SK-N-SH treated with all-trans-retinoic acid at 6 μM for 48 hours (cell line): Measurements from ENCODE around the gene UNG.

ENCODE experiments used
- ISL1 ChIP-seq: fragments of 250-450 bp; sonication (Bioruptor Pico); IDR thresholded peaks from 2 replicates; pipeline ENCODE4 v2.1.2; 2022; ENCODE audit warnings: mild to moderate bottlenecking, moderate library complexity
- PATZ1 ChIP-seq: fragments of 250-450 bp; sonication (Bioruptor Pico); IDR thresholded peaks from 2 replicates; pipeline ENCODE4 v1.8.0; 2020; ENCODE audit warnings: mild to moderate bottlenecking, moderate library complexity, borderline replicate concordance
- ZNF565 ChIP-seq: fragments of 450-650 bp; formaldehyde crosslinking; conservative IDR thresholded peaks from 2 replicates; pipeline ENCODE4 v1.5.0; 2020; ENCODE audit warnings: low read depth, mild to moderate bottlenecking, moderate library complexity
- ZNF8 ChIP-seq: fragments of 450-650 bp; formaldehyde crosslinking; IDR thresholded peaks from 2 replicates; pipeline ENCODE4 v1.5.0; 2020; ENCODE audit warnings: mild to moderate bottlenecking, moderate library complexity

- TF ChIP-seq PATZ1 (CRISPR knock-in tag) (no peak), ISL1 (CRISPR knock-in tag) (no peak), ZNF8 (CRISPR knock-in tag) (no peak), ZNF565 (CRISPR knock-in tag) (no peak)
Observed at GRCh38 chr12:109065853-109066193, 31.6 kb upstream of the UNG start.
